ENCODE data around the gene NOP53. TPM values are rescaled to one million over a fixed set of nuclear protein-coding genes. Genes with fewer than 3 reads are reported as not detected.
A peak's percentile ranks its signal among the peaks of the same experiment; 100 is the strongest.
"Not testable (repeated sequence)": the region's sequence is repeated elsewhere in the genome, so short reads cannot be mapped to it uniquely, and the experiment has no call there.

NOP53 gene
- total RNA-seq, 1 donor from 2014 or later = 282 TPM

DNA sequence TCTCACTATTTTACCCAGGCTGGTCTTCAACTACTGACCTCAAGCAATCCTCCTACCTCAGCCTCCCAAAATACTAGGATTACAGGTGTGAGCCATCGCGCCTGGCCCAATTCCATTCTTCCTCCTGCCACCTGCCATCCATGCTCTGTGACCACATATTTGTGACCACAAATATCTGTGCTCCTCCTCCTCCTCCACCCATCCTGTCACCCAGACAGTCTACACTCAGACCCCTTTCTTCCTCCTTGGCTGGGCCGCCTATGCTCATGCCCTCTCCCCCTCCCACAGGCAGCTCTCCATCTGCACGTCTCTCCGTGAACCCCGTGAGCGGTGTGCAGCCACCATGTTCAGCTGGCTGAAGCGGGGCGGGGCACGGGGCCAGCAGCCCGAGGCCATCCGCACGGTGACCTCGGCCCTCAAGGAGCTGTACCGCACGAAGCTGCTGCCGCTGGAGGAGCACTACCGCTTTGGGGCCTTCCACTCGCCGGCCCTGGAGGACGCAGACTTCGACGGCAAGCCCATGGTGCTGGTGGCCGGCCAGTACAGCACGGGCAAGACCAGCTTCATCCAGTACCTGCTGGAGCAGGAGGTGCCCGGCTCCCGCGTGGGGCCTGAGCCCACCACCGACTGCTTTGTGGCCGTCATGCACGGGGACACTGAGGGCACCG lies 28.9 kb upstream of the NOP53 start:
- H3K27ac ChIP-seq = no peak overlapping the region
- H3K36me3 ChIP-seq = peaks cover 22% of the 10 kb centered on the region
- intact Hi-C loops (cut with DNase I) = no loop called here
- DNase-seq (no peak), ATAC-seq (no peak)
- peak overlapping the region; percentile 28 for H3K4me3 ChIP-seq
- H3K9me3 ChIP-seq = no peaks in the 10 kb centered on the region
- TF ChIP-seq, protein P1, sequence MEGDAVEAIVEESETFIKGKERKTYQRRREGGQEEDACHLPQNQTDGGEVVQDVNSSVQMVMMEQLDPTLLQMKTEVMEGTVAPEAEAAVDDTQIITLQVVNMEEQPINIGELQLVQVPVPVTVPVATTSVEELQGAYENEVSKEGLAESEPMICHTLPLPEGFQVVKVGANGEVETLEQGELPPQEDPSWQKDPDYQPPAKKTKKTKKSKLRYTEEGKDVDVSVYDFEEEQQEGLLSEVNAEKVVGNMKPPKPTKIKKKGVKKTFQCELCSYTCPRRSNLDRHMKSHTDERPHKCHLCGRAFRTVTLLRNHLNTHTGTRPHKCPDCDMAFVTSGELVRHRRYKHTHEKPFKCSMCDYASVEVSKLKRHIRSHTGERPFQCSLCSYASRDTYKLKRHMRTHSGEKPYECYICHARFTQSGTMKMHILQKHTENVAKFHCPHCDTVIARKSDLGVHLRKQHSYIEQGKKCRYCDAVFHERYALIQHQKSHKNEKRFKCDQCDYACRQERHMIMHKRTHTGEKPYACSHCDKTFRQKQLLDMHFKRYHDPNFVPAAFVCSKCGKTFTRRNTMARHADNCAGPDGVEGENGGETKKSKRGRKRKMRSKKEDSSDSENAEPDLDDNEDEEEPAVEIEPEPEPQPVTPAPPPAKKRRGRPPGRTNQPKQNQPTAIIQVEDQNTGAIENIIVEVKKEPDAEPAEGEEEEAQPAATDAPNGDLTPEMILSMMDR (IDR thresholded peaks at IDR 0.05) = no peak
- H3K4me1 ChIP-seq = peaks cover 58% of the 10 kb centered on the region
- H3K27me3 ChIP-seq (ENCODE audit: low read depth) = no peaks in the 10 kb centered on the region

DNA sequence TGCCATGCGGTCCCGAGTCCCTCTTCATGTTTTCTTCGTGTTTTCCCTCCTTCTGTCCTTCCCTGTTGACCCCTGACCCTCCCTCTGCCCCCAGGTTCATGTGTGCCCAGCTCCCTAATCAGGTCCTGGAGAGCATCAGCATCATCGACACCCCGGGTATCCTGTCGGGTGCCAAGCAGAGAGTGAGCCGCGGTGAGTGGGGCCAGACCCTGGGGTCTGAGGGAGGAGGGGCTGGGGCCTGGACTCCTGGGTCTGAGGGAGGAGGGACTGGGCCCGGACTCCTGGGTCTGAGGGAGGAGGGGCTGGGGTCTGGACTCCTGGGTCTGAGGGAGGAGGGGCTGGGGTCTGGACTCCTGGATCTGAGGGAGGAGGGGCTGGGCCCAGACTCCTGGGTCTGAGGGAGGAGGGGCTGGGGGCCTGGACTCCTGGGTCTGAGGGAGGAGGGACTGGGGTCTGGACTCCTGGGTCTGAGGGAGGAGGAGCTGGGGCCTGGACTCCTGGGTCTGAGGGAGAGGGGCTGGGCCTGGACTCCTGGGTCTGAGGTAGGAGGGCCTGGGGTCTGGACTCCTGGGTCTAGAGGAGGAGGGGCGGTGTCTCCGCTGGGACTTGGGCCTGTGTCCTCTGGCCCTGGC lies 26.8 kb upstream of the NOP53 start:
- H3K4me3 ChIP-seq = peak overlapping the region; percentile 31
- not testable (repeated sequence) for DNase-seq
- H3K4me1 ChIP-seq = peaks cover 66% of the 10 kb centered on the region

DNA sequence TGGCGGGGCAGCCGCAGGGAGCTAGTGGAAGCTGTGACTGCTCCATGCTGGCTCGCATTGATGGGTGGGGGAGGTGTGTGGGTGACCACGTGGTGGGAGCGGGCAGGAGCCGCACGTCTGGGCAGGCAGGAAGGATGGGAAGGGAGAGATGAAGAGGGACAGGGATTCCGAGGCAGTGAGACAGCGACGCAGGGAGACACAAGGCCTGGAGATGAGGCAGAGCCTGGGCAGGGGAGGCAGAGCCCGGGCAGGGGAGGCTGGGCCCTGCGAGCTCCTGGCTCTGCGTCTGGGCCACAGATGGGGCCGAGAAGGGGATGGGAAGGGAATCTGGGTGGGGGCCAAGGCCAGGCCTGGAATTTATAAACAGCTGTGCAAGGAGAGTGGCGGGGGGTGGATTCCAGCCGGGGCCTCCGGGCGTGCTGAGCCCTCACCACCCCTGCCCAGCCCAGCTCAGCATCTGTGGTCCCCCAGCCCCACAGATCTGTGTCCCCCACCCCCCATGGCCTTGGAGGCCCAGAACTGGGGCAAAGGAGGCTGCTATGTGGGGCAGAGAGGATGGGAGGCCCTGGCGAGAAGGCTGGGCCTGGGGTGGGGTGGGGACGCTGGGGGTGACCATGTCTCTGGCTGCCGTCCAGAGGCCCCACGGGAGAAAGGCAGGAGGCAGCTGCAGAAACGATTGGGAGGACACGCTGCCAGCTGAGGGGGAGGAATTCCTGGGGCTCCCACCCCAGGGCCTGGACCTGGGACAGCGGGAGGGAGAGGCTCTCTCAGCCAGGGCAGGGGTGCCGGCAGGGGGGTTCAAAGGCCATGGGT lies 26.1 kb upstream of the NOP53 start:
- intact Hi-C loops (cut with DNase I) = no loop called here
- DNase-seq = peak; percentile 81
- ATAC-seq = peak; percentile 64 to 77
- TF ChIP-seq, protein P1 (IDR thresholded peaks at IDR 0.05) = no peak
- H3K9me3 ChIP-seq = no peaks in the 10 kb centered on the region
- H3K27me3 ChIP-seq (ENCODE audit: low read depth) = no peaks in the 10 kb centered on the region
- peaks cover 29% of the 10 kb centered on the region for H3K36me3 ChIP-seq
- peaks cover 73% of the 10 kb centered on the region for H3K4me1 ChIP-seq
- H3K27ac ChIP-seq = peak overlapping the region; percentile 73
- peak overlapping the region; percentile 31 for H3K4me3 ChIP-seq

More for the DNA sequence above, 26.8 kb upstream of the NOP53 start:
- Histone ChIP-seq H3K27ac (peak overlapping the region; percentile 73), H3K36me3 (peaks cover 24% of the 10 kb centered on the region)
- H3K9me3 ChIP-seq; intact Hi-C loops (cut with DNase I); ATAC-seq; H3K27me3 ChIP-seq (ENCODE audit: low read depth): not testable (repeated sequence)

DNA sequence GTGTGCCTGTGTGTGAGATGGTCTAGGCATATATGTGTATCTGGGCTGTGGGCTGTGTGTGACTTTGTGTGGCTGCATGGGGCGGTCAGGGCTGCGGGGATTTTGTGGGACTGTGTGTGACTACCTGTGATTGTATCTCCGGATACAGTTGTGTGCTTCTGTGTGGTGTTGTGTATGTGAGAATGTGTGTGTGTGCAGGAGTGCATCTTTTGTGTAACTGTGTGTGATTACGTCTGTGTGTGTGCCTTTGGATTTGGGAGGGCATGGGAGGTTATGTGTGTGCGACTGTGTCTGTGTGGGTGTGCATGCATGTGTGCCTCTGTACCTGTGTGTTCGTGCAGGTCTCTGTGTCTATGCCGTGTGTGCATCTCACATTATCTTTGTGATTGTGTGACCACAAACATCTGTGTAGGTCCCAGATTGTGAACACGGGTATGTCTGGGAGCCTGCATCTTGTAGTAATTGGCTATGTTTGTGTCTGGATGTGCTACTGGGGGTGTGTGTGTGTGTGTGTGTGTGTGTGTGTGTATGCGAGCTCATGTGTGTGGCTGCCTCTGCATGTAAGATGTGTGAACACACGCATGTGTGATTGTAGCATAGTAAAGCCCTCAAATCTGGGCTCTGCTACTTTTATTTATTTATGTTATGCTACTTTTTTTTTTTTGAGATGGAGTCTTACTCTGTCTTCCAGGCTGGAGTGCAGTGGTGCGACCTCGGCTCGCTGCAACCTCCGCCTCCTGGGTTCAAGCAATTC lies 24.5 kb upstream of the NOP53 start:
- TF ChIP-seq, protein P1 (IDR thresholded peaks at IDR 0.05) = no peak
- Histone ChIP-seq H3K36me3 (peaks cover 37% of the 10 kb centered on the region), H3K27me3 (ENCODE audit: low read depth) (no peaks in the 10 kb centered on the region), H3K9me3 (no peaks in the 10 kb centered on the region), H3K27ac (peak overlapping the region; percentile 73), H3K4me3 (peak overlapping the region; percentile 31), H3K4me1 (peaks cover 72% of the 10 kb centered on the region)
- DNase-seq (no peak), ATAC-seq (no peak)
- intact Hi-C loops (cut with DNase I) = no loop called here

DNA sequence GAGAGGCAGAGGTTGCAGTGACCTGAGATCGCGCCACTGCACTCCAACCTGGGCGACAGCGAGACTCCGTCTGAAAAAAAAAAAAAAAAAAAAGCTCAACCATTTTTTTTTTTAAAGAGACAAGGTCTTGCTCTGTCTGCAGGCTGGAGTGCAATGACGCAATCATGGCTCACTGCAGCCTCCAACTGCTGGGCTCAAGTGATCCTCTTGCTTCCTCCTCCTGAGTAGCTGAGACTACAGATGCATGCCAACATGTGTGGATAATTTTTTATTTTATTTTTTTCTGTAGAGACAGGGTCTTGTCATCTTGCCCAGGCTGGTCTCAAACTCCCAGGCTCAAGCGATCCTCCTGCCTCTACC lies 21.8 kb upstream of the NOP53 start:
- intact Hi-C loops (cut with DNase I) = no loop called here
- TF ChIP-seq, protein P1 (IDR thresholded peaks at IDR 0.05) = no peak
- Histone ChIP-seq H3K9me3 (no peaks in the 10 kb centered on the region), H3K36me3 (peaks cover 41% of the 10 kb centered on the region), H3K4me3 (peak overlapping the region; percentile 21), H3K27ac (peak overlapping the region; percentile 62), H3K4me1 (peaks cover 75% of the 10 kb centered on the region), H3K27me3 (ENCODE audit: low read depth) (no peaks in the 10 kb centered on the region)
- ATAC-seq (peak; percentile 56 to 72), DNase-seq (peak; percentile 87)
